Psoas muscle (tissue), 8 donors: ENCODE measurements around the gene FASLG. TPM values are rescaled to one million over a fixed set of nuclear protein-coding genes. Genes with fewer than 3 reads are reported as not detected.

Source experiments
- ATAC-seq, 4 donors: fragments of 200-7000 bp; cut with Tn5 transposase; one replicate each; pipeline ENCODE4 v1.9.1; 2020; ENCODE audit warnings: moderate library complexity in 3 of 4, mild to moderate bottlenecking in 2 of 4
- DNase-seq, 2 donors: peaks; one replicate each; pipeline ENCODE4 v3.0.0-alpha.2; 2020
- H3K27ac ChIP-seq: fragments of 200-600 bp; one replicate; pipeline ENCODE4 v1.8.0; 2022
- H3K27me3 ChIP-seq, 3 donors: fragments of 200-600 bp in 1 of 3; one replicate each; pipeline versions ENCODE4 v1.6.1 to v1.8.0; 2013 to 2022; ENCODE audit warnings: low read length in 2 of 3, mild to moderate bottlenecking in 2 of 3, moderate library complexity in 1 of 3; ENCODE audit not compliant: insufficient read depth in 3 of 3
- H3K36me3 ChIP-seq, 2 donors: fragments of 200-600 bp in 1 of 2; one replicate each; pipeline versions ENCODE4 v1.6.1 to v1.8.0; 2013 to 2022; ENCODE audit warnings: low read depth in 1 of 2, mild to moderate bottlenecking in 1 of 2, moderate library complexity in 1 of 2; ENCODE audit not compliant: insufficient read depth in 1 of 2
- H3K4me1 ChIP-seq: fragments of 200-600 bp; one replicate; pipeline ENCODE4 v1.8.0; 2022
- H3K4me3 ChIP-seq: fragments of 200-600 bp; one replicate; pipeline ENCODE4 v1.8.0; 2022; ENCODE audit warnings: mild to moderate bottlenecking
- H3K9me3 ChIP-seq: fragments of 200-600 bp; one replicate; pipeline ENCODE4 v1.8.0; 2022
- whole genome bisulfite sequencing, 3 donors: extraction: QIAGEN DNeasy Blood & Tissue Kit; methylation state at CpG; one replicate each; pipeline versions ENCODE4 v1.1.6 to v1.1.7; 2013; 5-methylcytosine and 5-hydroxymethylcytosine counted together
- intact Hi-C, 2 donors: fragments of 100-400 bp; cut with DNase I; formaldehyde crosslinking; loops; one replicate each; pipeline versions ENCODE4 v1.11.0 to v1.14.2; 2022
- polyA plus RNA-seq, 3 donors: library from polyadenylated mRNA; stranded (reverse); fragments of 200-250 nt; gene quantifications; one replicate each; pipeline ENCODE4 v1.2.3, GENCODE V29; 2013
- total RNA-seq, 4 donors: library from RNA; stranded (reverse); fragmentation: NEBNext Ultra II Directional in 2 of 4; extraction: Animal tissue kit (Norgen Biotek cat#: 25700) in 2 of 4; gene quantifications; one replicate each; pipeline versions ENCODE4 v1.2.1 to v1.2.4, GENCODE V29; 2021 to 2023
- TF ChIP-seq, protein P1 (sequence below): fragments of 200-600 bp; IDR thresholded peaks from one replicate; pipeline ENCODE4 v1.8.0; 2022; ENCODE audit warnings: antibody characterized with exemption
- donor health status: healthy with polysubstance abuse.
- donor health status: DM: no; HTN: no; CAD: no; lungs with moderate emphysema.
- donor health status: Bipolar disorder and iron deficiency.
- donor health status: healthy.
- donor health status: DM: yes; HTN: yes; CAD: no.
- donor health status: DM: no; HTN: no; CAD: no.
- donor health status: DM: no; HTN: no; CAD: no.
- donor health status: DM: yes; HTN: yes; CAD: no.

The FASLG gene
- total and polyA plus RNA-seq, 7 donors = 0.17 TPM; not detected in 6

GRCh38 chr1:172638885-172639831, 19.7 kb upstream of the FASLG start:
- H3K4me3 ChIP-seq = no peak overlapping the region
- H3K9me3 ChIP-seq = no peaks in the 10 kb centered on the region
- no peak overlapping the region for H3K27ac ChIP-seq
- TF ChIP-seq, protein P1, sequence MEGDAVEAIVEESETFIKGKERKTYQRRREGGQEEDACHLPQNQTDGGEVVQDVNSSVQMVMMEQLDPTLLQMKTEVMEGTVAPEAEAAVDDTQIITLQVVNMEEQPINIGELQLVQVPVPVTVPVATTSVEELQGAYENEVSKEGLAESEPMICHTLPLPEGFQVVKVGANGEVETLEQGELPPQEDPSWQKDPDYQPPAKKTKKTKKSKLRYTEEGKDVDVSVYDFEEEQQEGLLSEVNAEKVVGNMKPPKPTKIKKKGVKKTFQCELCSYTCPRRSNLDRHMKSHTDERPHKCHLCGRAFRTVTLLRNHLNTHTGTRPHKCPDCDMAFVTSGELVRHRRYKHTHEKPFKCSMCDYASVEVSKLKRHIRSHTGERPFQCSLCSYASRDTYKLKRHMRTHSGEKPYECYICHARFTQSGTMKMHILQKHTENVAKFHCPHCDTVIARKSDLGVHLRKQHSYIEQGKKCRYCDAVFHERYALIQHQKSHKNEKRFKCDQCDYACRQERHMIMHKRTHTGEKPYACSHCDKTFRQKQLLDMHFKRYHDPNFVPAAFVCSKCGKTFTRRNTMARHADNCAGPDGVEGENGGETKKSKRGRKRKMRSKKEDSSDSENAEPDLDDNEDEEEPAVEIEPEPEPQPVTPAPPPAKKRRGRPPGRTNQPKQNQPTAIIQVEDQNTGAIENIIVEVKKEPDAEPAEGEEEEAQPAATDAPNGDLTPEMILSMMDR = no peak
- no peaks in the 10 kb centered on the region for H3K4me1 ChIP-seq
- intact Hi-C loops = no loop called here
- DNase-seq (no peak), ATAC-seq (no peak)
- WGBS, 3 donors = 69 to 77% (median 76%) methylated on average over 9 of the region's 9 CpGs
- H3K36me3 ChIP-seq = no peaks in the 10 kb centered on the region
- H3K27me3 ChIP-seq = no peaks in the 10 kb centered on the region

DNA sequence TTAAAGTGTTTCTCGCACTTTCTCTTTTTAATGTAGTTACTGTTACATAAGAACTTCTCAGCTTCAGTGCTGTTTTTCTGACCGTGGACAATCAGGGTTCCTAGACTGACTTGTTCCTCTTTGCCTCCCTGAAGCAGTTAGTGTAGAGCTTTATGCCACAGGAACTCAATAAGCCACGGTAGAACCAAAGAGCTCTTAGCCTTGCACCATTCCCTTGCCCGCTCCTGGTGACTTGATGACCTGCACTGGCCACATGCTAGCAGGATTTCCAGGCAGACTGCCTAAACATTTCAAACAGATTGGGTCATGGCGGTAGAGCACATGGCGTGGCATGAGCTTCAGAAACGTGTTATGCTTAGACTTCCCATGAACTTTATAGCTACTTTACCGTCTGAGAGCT, 18.8 kb upstream of the FASLG start:
- H3K27ac ChIP-seq = no peak overlapping the region
- TF ChIP-seq, protein P1 = no peak
- no peak for ATAC-seq
- no peaks in the 10 kb centered on the region for H3K27me3 ChIP-seq
- no peak for DNase-seq
- 72 to 78% (median 76%) methylated on average over 8 of the region's 8 CpGs for WGBS, 3 donors
- intact Hi-C loops = no loop called here
- no peak overlapping the region for H3K4me3 ChIP-seq
- H3K9me3 ChIP-seq = no peaks in the 10 kb centered on the region
- H3K36me3 ChIP-seq = no peaks in the 10 kb centered on the region
- H3K4me1 ChIP-seq = no peaks in the 10 kb centered on the region

- Histone ChIP-seq H3K9me3 (no peaks in the 10 kb centered on the region), H3K27me3 (no peaks in the 10 kb centered on the region), H3K36me3 (no peaks in the 10 kb centered on the region), H3K4me3 (no peak overlapping the region), H3K27ac (no peak overlapping the region), H3K4me1 (no peaks in the 10 kb centered on the region)
- TF ChIP-seq, protein P1 = no peak
- DNase-seq = no peak
- intact Hi-C loops = no loop called here
- WGBS, 3 donors = 60 to 68% (median 65%) methylated on average over 5 of the region's 5 CpGs
- no peak for ATAC-seq
Observed at GRCh38 chr1:172641492-172641891, 17.4 kb upstream of the FASLG start.

DNA sequence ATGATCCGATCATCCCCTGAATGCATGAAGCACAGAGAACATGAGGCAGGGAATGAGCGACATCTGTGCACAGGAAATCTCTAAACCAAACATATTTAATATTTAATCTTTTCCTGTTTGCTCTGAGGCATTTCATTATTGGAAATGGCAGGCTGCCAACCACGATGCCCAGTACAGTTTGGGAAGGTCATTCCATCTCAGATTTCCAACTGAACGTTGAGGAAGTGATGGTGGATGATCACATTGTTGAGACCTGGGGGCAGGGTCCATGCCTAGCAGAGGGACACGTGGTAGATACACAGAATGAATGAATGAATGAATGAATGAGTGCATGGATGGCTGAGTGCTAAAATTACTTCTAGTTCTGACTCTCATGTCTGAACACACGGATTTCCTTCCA, 15.9 kb upstream of the FASLG start:
- Histone ChIP-seq H3K36me3 (no peaks in the 10 kb centered on the region), H3K27ac (no peak overlapping the region), H3K27me3 (no peaks in the 10 kb centered on the region), H3K9me3 (no peaks in the 10 kb centered on the region), H3K4me1 (no peaks in the 10 kb centered on the region), H3K4me3 (no peak overlapping the region)
- intact Hi-C loops = no loop called here
- TF ChIP-seq, protein P1 = no peak
- 47 to 48% (median 48%) methylated on average over 6 of the region's 6 CpGs for WGBS, 3 donors
- DNase-seq = no peak
- ATAC-seq = no peak
